CMK (cell line): ENCODE data around the gene LDB2.
"Not testable (repeated sequence)": the region's sequence is repeated elsewhere in the genome, so short reads cannot be mapped to it uniquely, and the experiment has no call there.

Source experiments
- DNase-seq: peaks from one replicate; pipeline ENCODE4 v3.0.0-alpha.2; 2010; ENCODE audit warnings: low read depth

The LDB2 gene

GRCh38 chr4:16544869-16545268, 353.6 kb downstream of the LDB2 start:
- DNase-seq: no peak

DNA sequence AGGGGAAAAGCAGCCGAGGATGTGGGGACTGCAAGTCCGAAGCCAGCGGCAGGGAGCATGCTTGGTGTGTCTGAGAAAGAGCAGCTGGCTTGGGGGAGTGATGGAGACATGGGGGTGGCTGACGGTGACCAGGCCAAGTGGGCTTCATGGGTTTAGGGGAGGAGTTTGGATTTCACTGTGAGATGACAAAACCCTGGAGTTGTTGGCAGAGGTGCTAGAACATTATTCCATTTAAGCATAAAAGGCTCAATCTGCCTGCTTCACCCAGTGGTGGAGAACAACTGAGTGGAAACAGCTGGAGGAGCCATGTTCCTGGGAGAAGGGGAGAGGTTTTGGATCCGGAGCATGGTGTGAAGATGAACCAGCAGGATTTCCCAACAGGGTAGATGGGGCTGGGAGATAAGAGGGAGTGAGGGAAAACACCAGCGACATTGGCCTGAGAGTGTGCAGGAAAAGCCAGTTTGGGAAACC, 354.2 kb downstream of the LDB2 start:
- no peak for DNase-seq

DNA sequence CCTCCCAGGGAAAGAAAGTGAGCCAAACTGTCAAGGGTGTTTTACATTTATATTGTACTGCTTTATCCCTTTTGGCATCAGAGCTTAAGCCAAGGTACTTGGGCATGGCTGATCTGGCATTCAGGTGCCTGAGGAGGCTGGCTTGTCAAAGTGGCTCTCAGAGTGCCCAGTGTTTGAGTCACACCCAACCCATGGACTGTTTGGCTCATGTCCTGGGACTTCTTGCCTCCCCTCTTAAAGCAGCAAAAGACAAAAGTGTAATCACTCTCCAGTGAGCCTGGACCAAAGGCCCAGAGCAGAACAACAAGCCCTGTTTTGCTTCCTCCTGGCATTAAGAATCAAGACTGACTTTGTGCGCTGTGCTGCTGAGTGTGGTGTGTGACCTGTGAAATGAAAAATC, 360.5 kb downstream of the LDB2 start:
- DNase-seq: no peak

GRCh38 chr4:16532240-16532970, 366.0 kb downstream of the LDB2 start:
- DNase-seq: no peak

DNA sequence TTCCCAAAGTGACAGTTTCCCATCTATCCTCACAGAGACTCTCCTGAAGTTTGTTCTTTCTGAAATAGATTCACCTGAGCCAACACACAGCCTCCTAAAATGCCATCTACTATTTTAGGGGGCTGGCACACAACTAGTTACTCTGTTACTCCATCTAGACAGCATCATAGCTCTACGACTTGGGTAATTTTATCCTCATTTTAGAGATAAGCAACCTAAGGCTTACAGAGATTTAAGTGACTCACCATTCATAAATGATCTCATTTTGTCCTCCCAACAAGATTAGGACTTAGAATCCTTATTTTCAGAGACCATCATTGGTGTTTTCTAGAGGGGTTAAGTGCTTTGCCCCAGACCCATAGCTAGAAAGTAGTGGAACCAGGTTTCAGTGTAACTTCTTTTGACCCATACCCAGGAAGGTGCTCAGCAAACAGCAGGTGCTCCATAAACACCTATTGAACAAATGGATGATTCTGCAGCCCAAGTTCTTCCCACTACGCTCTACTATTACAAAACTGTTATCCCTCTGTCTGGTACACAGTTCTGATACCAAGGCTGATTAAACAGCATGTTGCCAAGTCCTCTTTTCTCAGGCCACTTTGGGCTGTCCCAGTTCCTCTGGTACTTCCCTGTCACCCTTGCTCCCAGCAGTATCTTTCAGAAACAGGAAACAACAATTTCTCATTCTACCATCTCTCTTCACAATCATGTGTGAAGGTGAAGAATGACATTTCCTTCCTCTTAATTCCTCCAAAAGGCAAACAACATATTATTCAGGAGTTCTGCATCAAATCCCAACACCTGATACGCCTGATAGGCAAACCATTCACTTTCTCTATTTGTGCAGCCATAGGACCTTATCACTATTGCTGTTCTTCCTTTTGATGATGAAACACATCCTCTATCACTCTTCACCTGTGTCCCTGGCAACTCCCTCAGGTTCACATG, 367.5 kb downstream of the LDB2 start:
- no peak for DNase-seq

- DNase-seq: no peak
Measured at GRCh38 chr4:16524911-16525554, 373.4 kb downstream of the LDB2 start.

GRCh38 chr4:16524406-16524805, 374.0 kb downstream of the LDB2 start:
- no peak for DNase-seq

GRCh38 chr4:16523526-16523925, 374.9 kb downstream of the LDB2 start:
- DNase-seq: not testable (repeated sequence)

DNA sequence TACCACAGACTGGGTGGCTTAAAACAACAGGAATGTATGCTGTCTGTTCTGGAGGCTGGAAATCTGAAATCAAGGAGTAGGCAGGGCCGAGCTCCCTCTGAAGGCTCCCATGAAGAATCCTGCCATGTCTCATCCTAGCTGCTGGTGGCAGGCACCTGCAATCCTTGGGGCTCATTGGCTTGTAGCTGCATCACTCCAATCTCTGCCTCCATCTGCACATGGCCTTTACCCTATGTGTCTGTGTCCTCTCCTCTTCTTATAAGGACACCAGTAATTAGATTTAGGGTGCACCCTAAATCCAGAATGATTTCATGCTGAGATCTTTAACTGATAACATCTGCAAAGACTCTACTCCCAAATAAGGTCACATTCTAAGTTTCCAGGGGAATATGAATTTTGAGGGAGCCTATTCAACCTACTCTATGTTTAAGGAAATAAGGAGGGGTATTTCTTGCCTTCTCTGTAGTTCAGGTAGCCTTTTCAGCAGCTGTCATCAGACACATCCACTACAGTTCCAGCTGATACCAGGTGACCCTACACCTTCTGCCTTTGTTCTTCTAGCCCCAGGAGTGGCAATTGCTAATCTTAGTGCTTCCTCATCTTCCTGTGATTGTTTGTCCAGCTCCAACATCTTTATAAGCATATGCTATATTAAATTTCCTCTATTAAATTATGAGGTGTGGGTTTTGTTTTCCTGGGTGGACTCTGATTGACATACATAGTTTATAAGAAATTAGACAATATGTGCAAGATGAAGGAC, 377.1 kb downstream of the LDB2 start:
- DNase-seq: no peak

- DNase-seq: no peak
Measured at GRCh38 chr4:16516796-16517439, 381.5 kb downstream of the LDB2 start.

- DNase-seq: no peak
Measured at GRCh38 chr4:16513876-16514275, 384.6 kb downstream of the LDB2 start.

DNA sequence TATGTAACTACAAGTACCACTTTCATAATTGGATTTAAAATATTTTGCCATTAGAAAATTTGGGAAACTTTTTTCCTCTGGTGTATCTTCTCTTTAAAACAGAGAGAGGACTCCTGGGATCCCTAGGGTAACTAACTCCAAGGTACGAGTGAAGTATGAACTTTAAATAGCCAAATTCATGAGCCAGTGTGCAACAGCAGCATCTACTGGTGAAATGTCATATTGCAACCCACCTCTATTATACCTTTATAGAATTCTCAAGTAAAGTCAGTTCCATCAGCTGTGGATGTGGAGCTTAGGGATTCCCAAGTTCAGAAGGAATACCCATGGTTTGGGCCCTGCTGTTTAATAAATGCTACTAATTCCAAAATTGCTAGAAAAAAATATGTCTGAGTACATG, 389.5 kb downstream of the LDB2 start:
- peak; percentile 4 for DNase-seq

DNA sequence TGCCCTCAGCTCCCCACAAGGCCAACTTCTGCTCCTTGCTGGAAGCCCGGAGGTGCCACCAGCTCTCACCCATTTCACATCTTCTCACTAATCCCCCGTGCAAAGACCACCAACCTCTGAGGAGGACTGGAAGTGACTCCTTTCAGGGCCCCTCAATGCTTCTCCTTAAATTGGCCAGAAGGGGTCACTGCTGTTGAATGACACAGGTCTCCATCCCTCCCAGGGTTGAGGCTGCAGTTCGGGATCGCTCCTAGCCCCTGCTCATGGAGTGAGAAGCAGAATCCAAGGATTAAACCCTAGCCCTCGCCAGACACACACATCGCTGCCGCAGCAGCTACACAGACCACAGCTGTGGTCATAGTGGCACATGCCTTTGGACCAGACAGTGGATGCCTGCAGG, 392.7 kb downstream of the LDB2 start:
- no peak for DNase-seq

- DNase-seq: no peak
Measured at GRCh38 chr4:16505267-16505666, 393.2 kb downstream of the LDB2 start.

DNA sequence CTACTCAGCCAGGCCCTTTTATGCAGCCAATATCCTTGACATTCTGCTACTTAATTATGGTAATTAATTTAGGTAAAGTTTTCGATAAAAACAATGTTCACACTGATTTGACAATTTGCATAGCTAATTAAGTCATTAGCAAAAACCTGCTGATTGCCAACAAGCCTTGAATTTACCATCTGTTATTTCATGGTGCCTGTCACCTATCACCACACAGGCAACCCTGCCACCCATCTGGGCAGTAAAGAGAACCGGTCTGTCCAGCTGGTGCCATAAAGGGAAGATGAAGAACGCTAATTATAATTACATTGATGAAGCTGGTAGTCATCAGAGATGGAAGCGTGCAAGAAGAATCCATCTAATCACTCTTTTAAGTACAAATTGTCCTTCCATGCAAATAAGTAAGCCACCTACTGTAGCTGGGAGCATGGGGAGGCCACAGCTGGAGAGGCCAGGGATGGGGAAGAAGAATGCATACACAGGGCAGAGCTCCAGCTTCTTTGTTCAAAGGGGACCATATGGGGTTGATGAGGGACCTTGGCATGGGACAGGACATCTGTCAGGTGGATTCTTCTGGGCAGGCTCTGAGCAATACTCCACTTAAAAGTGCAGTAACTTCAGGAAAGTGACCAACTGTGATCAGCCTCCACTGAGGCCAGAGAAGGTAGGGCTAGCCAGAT, 394.9 kb downstream of the LDB2 start:
- no peak for DNase-seq

DNA sequence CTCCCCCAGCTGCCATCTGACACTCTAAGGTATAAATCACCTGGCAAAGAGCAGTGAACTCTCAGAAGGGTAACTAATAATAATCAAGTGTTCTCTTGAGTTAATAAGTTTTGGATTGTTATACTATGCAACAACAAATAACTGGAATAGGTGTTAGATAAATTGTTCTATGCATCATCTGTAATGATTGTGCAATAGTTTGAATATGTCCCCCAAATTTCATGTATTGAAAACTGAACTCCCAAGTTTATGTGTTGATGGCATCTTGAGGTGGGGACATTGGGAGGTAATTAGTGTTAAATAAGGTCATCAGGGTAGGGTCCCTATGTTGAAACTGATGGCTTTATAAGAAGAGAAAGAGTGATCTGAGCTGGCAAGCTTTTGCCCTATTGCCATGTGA, 399.5 kb downstream of the LDB2 start:
- no peak for DNase-seq

- no peak for DNase-seq
Measured at GRCh38 chr4:16496501-16496900, 401.9 kb downstream of the LDB2 start.

DNA sequence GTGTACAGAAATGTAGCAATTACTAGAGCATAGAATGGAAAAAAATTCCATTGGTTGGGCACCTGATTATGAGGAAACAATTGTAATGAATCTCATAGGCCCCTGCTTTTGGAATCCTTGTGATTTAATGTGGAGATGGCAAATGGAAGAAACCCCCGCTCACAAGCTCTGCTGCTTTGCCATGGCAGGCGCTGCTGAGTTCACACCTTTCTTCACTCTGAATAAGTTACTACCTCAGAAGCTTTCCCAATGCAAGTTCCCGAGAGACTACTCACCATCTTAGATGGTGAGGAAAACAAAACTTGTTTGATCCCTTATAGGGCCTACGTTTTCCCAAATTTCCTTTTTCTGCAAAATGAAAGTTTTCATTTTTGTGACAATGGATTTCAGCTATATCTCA, 405.6 kb downstream of the LDB2 start:
- DNase-seq: no peak

GRCh38 chr4:16489226-16489625, 409.2 kb downstream of the LDB2 start:
- no peak for DNase-seq

DNA sequence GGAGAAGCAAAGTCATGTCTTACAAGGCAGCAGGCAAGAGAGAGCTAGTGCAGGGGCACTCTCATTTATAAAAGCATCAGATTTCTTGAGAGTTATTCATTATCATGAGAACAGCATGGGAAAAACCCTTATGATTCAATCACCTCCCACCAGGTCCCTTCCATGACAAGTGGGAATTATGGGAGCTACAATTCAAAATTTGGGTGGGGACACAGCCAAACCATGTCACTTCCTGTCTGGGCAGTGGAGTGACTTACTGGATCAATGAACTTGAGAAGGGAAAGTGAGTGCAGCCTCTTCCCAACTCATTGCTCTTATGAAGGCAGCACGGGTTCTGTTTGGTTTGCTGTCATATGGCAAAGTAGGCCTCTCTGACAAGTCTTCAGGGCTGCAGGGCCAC, 410.4 kb downstream of the LDB2 start:
- no peak for DNase-seq

DNA sequence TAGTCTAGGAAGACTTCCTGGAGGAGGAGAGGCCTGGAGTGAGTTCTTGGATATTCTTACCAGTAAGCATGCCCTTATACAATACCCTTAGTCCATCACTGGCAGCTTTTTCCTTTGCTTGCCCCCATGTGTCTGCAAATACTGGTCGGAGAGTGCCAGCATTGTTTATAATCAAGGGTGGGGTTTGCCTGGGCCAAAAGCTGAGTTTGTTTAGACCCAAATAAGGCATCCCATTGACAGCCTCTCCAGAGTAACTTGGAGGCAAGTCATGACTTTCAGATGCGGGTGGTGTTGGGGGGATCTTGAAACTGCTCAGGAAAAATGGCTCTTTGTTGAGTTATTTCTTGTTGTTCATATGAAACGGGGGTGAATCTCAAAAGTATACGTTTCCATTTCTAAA, 413.7 kb downstream of the LDB2 start:
- DNase-seq: no peak
